GM12892 (cell line): Measurements from ENCODE around the gene SPIRE2.
"Not testable (repeated sequence)": the region's sequence is repeated elsewhere in the genome, so short reads cannot be mapped to it uniquely, and the experiment has no call there.

Experiments
- DNase-seq: peaks from one replicate; pipeline ENCODE4 v3.0.0; 2011; ENCODE audit not compliant: insufficient read length
- FAIRE-seq: peaks from 2 replicates; lab custom pipeline; 2011; peaks lifted over from hg19 to GRCh38; lab: Jason Lieb, UNC
- POLR2A ChIP-seq: IDR thresholded peaks from 2 replicates; pipeline ENCODE4 v1.6.1; 2011; ENCODE audit warnings: low read depth, low read length, control low read depth
- POLR2AphosphoS5 ChIP-seq: IDR thresholded peaks from 2 replicates; pipeline ENCODE4 v1.6.1; 2011; ENCODE audit warnings: low read depth, low read length, control low read depth
- TAF1 ChIP-seq: IDR thresholded peaks from 2 replicates; pipeline ENCODE4 v1.6.1; 2011; ENCODE audit warnings: low read depth, mild to moderate bottlenecking, control low read depth, low read length, borderline replicate concordance

The SPIRE2 gene

GRCh38 chr16:89912143-89912542, 83.9 kb downstream of the SPIRE2 start:
- 0 out of 2 replicates have a peak, but pooled peaks have one; percentile 4 for TF ChIP-seq POLR2A
- no peak for TF ChIP-seq TAF1
- no peak for DNase-seq
- FAIRE-seq: no peak

- DNase-seq: no peak
- TF ChIP-seq TAF1 (no peak), POLR2AphosphoS5 (no peak), POLR2A (0 out of 2 replicates have a peak, but pooled peaks have one; percentile 26)
- no peak for FAIRE-seq
Measured at GRCh38 chr16:89912627-89913026, 84.4 kb downstream of the SPIRE2 start.

- DNase-seq: no peak
- no peak for FAIRE-seq
Measured at GRCh38 chr16:89913408-89914387, 85.4 kb downstream of the SPIRE2 start.

DNA sequence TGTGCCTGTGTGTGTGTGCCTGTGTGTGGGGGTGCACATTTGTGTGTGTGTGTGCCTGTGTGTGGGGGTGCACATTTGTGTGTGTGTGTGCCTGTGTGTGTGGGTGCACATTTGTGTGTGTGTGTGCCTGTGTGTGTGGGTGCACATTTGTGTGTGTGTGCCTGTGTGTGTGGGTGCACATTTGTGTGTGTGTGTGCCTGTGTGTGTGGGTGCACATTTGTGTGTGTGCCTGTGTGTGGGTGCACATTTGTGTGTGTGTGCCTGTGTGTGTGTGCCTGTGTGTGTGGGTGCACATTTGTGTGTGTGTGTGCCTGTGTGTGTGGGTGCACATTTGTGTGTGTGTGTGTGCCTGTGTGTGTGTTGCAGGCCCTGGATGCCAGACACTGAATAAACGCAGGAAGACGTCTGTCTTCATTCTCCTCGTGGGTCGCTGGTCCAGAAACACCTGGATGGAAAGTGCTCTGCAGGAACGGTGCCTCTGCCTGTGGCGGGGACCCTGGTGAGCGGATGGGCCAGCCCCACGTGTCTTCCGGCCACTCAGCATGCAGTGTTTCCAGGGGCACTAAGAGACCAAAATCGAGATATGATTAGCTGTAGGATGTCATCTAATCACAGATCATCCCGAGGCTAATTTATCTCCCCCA, 86.5 kb downstream of the SPIRE2 start:
- FAIRE-seq, DNase-seq: not testable (repeated sequence)

More at GRCh38 chr16:89913408-89914387, 85.4 kb downstream of the SPIRE2 start:
- TF ChIP-seq TAF1: no peak
- no peak for TF ChIP-seq POLR2AphosphoS5
- no peak for TF ChIP-seq POLR2A

GRCh38 chr16:89915303-89916232, 87.3 kb downstream of the SPIRE2 start:
- DNase-seq (no peak), FAIRE-seq (no peak)
- TF ChIP-seq TAF1: no peak
- TF ChIP-seq POLR2A: no peak
- no peak for TF ChIP-seq POLR2AphosphoS5

DNA sequence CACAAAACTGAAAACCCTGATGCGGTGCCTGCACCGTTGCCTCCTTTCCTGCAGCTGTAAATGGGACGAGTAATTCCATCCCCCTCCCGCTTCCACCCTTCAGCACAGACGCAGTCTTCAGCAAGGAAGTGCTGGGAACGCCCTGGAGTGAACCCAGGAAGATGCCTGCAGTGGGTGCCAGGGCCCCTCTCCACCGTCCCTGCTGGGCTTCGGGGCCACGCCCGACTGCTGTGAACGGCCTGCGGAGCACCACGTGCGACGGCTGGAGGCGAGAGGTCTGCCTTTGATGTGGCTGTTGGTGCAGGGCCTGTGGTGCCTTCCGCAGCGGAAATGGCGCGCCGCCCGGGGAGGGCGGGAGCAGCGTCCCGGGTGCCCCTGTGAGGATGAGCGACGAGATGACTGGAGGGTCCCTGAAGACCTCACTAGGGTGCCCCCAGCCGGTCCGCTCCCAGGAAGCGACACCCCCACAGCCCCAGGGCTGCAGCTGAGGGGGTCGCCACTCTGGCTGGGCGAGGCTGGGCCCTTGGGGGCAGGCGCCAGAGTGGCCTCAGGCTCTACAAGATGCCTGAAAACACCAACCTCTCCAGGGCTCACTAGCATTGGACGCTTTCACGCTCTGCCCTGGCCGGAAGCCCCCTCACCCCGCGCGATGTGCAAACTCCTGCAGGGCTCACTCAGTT, 89.6 kb downstream of the SPIRE2 start:
- TF ChIP-seq TAF1 (no peak), POLR2AphosphoS5 (no peak), POLR2A (peak; percentile 24; the same call in 1 of the 2 replicates)
- DNase-seq (peak; percentile 88), FAIRE-seq (peak; percentile 97)

DNA sequence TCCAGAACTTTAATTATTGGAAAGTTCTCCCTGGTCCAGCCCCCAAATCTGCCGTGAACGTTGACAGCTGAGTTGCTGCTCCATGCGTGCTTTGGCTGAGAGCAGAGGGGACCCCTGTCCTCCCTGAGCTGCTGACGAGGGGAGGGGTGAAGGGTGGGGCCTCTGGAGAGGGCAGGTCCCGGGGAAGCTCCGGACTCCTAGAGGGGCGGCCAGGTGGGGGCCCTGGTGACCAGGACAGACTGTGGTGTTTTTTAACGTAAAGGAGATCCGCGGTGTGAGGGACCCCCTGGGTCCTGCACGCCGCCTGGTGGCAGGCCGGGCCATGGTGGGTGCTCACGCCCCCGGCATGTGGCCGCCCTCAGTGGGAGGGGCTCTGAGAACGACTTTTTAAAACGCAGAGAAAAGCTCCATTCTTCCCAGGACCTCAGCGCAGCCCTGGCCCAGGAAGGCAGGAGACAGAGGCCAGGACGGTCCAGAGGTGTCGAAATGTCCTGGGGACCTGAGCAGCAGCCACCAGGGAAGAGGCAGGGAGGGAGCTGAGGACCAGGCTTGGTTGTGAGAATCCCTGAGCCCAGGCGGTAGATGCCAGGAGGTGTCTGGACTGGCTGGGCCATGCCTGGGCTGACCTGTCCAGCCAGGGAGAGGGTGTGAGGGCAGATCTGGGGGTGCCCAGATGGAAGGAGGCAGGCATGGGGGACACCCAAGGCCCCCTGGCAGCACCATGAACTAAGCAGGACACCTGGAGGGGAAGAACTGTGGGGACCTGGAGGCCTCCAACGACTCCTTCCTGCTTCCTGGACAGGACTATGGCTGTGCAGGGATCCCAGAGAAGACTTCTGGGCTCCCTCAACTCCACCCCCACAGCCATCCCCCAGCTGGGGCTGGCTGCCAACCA, 90.4 kb downstream of the SPIRE2 start, which contains the start of gene MC1R:
Gene MC1R (plus strand): TSS at position 410 of the 895 bp plus-strand sequence. CDS start 397 bp downstream, at position 807.
- DNase-seq: peak; percentile 58
- FAIRE-seq: peak; percentile 54
- TF ChIP-seq POLR2A (no peak), TAF1 (no peak), POLR2AphosphoS5 (no peak)

- DNase-seq: no peak
- no peak for TF ChIP-seq POLR2A
- TF ChIP-seq POLR2AphosphoS5: no peak
- no peak for TF ChIP-seq TAF1
- no peak for FAIRE-seq
Measured at GRCh38 chr16:89919535-89920406, 91.5 kb downstream of the SPIRE2 start.

- TF ChIP-seq POLR2AphosphoS5 (no peak), TAF1 (no peak), POLR2A (no peak)
- DNase-seq (no peak), FAIRE-seq (no peak)
Measured at GRCh38 chr16:89920723-89921122, 92.4 kb downstream of the SPIRE2 start.
